NT2/D1 (cell line): ENCODE results near the gene TSPAN17.

Experiments
- SUZ12 ChIP-seq: IDR thresholded peaks from 2 replicates; pipeline ENCODE4 v1.6.1; 2011; ENCODE audit not compliant: insufficient read length, insufficient read depth; ENCODE audit errors: extremely low read depth
- YY1 ChIP-seq: IDR thresholded peaks from 2 replicates; pipeline ENCODE4 v1.6.1; 2011; ENCODE audit not compliant: insufficient read length, insufficient read depth
- ZNF274 ChIP-seq: IDR thresholded peaks from 2 replicates; pipeline ENCODE4 v1.6.1; 2011; ENCODE audit warnings: mild to moderate bottlenecking, low read depth, low read length

DNA sequence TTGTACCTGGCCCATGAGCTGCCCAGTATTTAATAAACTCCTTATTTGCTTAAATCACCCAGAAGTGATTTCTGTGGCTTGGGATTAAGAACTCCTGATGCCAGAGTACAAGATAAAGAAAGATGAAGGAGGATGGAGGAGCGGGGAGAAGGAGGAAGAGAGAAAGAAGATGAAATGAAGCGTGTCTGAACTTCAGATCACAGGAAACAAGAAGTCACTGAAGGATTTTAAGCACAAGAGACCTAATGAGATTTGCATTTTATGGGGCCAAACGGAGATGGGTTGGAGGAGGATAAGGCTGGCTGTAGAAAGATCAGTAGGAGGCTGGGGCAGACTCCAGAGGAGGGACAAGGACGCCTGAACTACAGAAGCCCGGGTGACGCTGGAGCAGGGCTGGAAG lies 13.7 kb upstream of the TSPAN17 start:
- TF ChIP-seq ZNF274 (no peak), YY1 (no peak), SUZ12 (no peak)
